GM23338 (cell line): ENCODE data around the gene ZDHHC3. TPM values are rescaled to one million over a fixed set of nuclear protein-coding genes. Genes with fewer than 3 reads are reported as not detected.

Experiments
- ATAC-seq: fragments of 200-7000 bp; cut with Tn5 transposase; 3 replicates; pipeline ENCODE4 v1.9.1; 2020
- DNase-seq: peaks from one replicate; pipeline ENCODE4 v3.0.0-alpha.2; 2015; ENCODE audit warnings: low spot score
- H2AFZ ChIP-seq: fragments of 200-600 bp; sonication (generic); 2 replicates; pipeline ENCODE4 v1.8.0; 2016; ENCODE audit warnings: antibody characterized with exemption, mild to moderate bottlenecking, moderate library complexity
- H3F3A ChIP-seq: fragments of 200-600 bp; sonication (generic); replicated peaks from 2 replicates; pipeline ENCODE4 v1.8.0; 2017; ENCODE audit warnings: antibody characterized with exemption, mixed run types, low read depth
- H3K27ac ChIP-seq: fragments of 200-600 bp; sonication (generic); 2 replicates; pipeline ENCODE4 v1.6.1; 2016; ENCODE audit warnings: low read depth
- H3K27me3 ChIP-seq: fragments of 200-600 bp; sonication (generic); 2 replicates; pipeline ENCODE4 v1.8.0; 2016; ENCODE audit warnings: mild to moderate bottlenecking, mixed run types, moderate library complexity; ENCODE audit not compliant: insufficient read depth
- H3K36me3 ChIP-seq: fragments of 200-600 bp; sonication (generic); 2 replicates; pipeline ENCODE4 v1.8.0; 2016; ENCODE audit warnings: mild to moderate bottlenecking; ENCODE audit not compliant: insufficient read depth
- H3K4me1 ChIP-seq: fragments of 200-600 bp; sonication (generic); 2 replicates; pipeline ENCODE4 v1.8.0; 2016; ENCODE audit warnings: mild to moderate bottlenecking, moderate library complexity; ENCODE audit not compliant: insufficient read depth
- H3K4me2 ChIP-seq: fragments of 200-600 bp; sonication (generic); 2 replicates; pipeline ENCODE4 v1.7.1; 2017; ENCODE audit warnings: mixed run types
- H3K4me3 ChIP-seq: fragments of 200-600 bp; sonication (generic); 2 replicates; pipeline ENCODE4 v1.6.1; 2016; ENCODE audit warnings: mixed run types
- H3K79me2 ChIP-seq: fragments of 200-600 bp; sonication (generic); replicated peaks from 2 replicates; pipeline ENCODE4 v1.8.0; 2017; ENCODE audit warnings: mild to moderate bottlenecking; ENCODE audit not compliant: insufficient read depth
- H3K9me2 ChIP-seq: fragments of 200-600 bp; sonication (generic); 2 replicates; pipeline ENCODE4 v1.8.0; 2017; ENCODE audit not compliant: insufficient read depth
- H4K20me1 ChIP-seq: fragments of 200-600 bp; sonication (generic); replicated peaks from 2 replicates; pipeline ENCODE4 v1.8.0; 2017; ENCODE audit warnings: mild to moderate bottlenecking; ENCODE audit not compliant: insufficient read depth
- H3K27ac Mint-ChIP-seq: 2 replicates; pipeline ENCODE4 v1.8.0; 2020; ENCODE audit warnings: inconsistent platforms, mild to moderate bottlenecking, moderate library complexity, mixed read lengths
- H3K27me3 Mint-ChIP-seq: 3 replicates; pipeline ENCODE4 v1.8.0; 2022; ENCODE audit warnings: low read depth, mild to moderate bottlenecking, moderate library complexity, mixed read lengths, inconsistent platforms; ENCODE audit not compliant: insufficient read depth, poor library complexity
- H3K36me3 Mint-ChIP-seq: 3 replicates; pipeline ENCODE4 v1.8.0; 2021; ENCODE audit warnings: low read depth, mild to moderate bottlenecking, inconsistent platforms, moderate library complexity, mixed read lengths
- H3K4me1 Mint-ChIP-seq: 3 replicates; pipeline ENCODE4 v1.8.0; 2020; ENCODE audit warnings: mild to moderate bottlenecking, inconsistent platforms, mixed read lengths
- H3K4me3 Mint-ChIP-seq: 3 replicates; pipeline ENCODE4 v1.8.0; 2021; ENCODE audit warnings: moderate library complexity, mild to moderate bottlenecking, inconsistent platforms, mixed read lengths
- H3K9me3 Mint-ChIP-seq: 3 replicates; pipeline ENCODE4 v1.8.0; 2020; ENCODE audit warnings: moderate library complexity, mild to moderate bottlenecking, inconsistent platforms, mixed read lengths
- CTCF ChIP-seq, 2 experiments: fragments of 200-600 bp in 1 of 2; sonication (generic) in 1 of 2; conservative IDR thresholded peaks; 2 replicates each; pipeline versions ENCODE4 v1.5.1 to v1.6.1; 2016 to 2017; ENCODE audit warnings: antibody characterized with exemption in 2 of 2, low read depth in 2 of 2, mild to moderate bottlenecking in 2 of 2, moderate library complexity in 1 of 2
- EZH2phosphoT487 ChIP-seq: fragments of 200-600 bp; sonication (generic); IDR thresholded peaks from one replicate; pipeline ENCODE4 v1.8.1; 2018; ENCODE audit warnings: antibody characterized with exemption; ENCODE audit not compliant: unreplicated experiment
- REST ChIP-seq: IDR thresholded peaks from one replicate; pipeline ENCODE4 v1.6.1; 2018; ENCODE audit warnings: antibody characterized with exemption; ENCODE audit not compliant: unreplicated experiment
- ZNF462 ChIP-seq: fragments of 250-450 bp; sonication (Bioruptor Pico); IDR thresholded peaks from 2 replicates; pipeline ENCODE4 v1.5.0; 2020; ENCODE audit warnings: mild to moderate bottlenecking, moderate library complexity
- polyA plus RNA-seq: library from polyadenylated mRNA; unstranded; fragments of >200 nt; fragmentation: Nextera tagmentation; extraction: Ambion mirVana; gene quantifications from 2 replicates; pipeline ENCODE4 v1.2.1, GENCODE V29; 2016
- total RNA-seq: library from RNA; depleted of rRNA; stranded (reverse); fragments of >200 nt; shearing (Covaris generic); gene quantifications from 2 replicates; pipeline ENCODE4 v1.2.3, GENCODE V29; 2014

The ZDHHC3 gene
- total and polyA plus RNA-seq, 2 experiments from 2014 or later, result 28.9 to 84.2 TPM

GRCh38 chr3:44892689-44893088, 83.3 kb downstream of the ZDHHC3 start:
- Histone ChIP-seq H3K4me1 (peaks cover 9% of the 10 kb centered on the region), H3K4me3 (no peak overlapping the region), H3K4me2 (no peak overlapping the region), H3K79me2 (no peaks in the 10 kb centered on the region), H3F3A (no peaks in the 10 kb centered on the region), H3K27me3 (no peaks in the 10 kb centered on the region), H2AFZ (no peak overlapping the region), H3K9me2 (peaks cover 10% of the 10 kb centered on the region), H3K36me3 (no peaks in the 10 kb centered on the region), H3K27ac (no peak overlapping the region), H4K20me1 (no peaks in the 10 kb centered on the region)
- Mint-ChIP-seq H3K36me3 (no peaks in the 10 kb centered on the region), H3K4me1 (peaks cover 14% of the 10 kb centered on the region), H3K27me3 (peaks cover 8% of the 10 kb centered on the region), H3K4me3 (no peak overlapping the region), H3K9me3 (no peaks in the 10 kb centered on the region; the same call in 2 of the 3 replicates), H3K27ac (no peak overlapping the region)
- ATAC-seq (no peak), DNase-seq (no peak)
- no peak for TF ChIP-seq REST
- no peak for TF ChIP-seq CTCF (conservative IDR thresholded peaks at IDR 0.05; ENCODE audit: low read depth in 2 of 2)
- TF ChIP-seq EZH2phosphoT487, result no peak
- no peak for TF ChIP-seq ZNF462 (CRISPR knock-in tag)
